ENCODE results near the gene QRICH2. TPM values are rescaled to one million over a fixed set of nuclear protein-coding genes. Genes with fewer than 3 reads are reported as not detected.

Gene QRICH2
- total and polyA plus RNA-seq, 10 of the 15 experiments (the other 5 are each of a cell fraction or from before 2014, with no cell fraction given): 0.04 to 0.72 (median 0.25) TPM

- TF ChIP-seq CTCF (IDR thresholded peaks at IDR 0.05 in 2 of 3, conservative IDR thresholded peaks at IDR 0.05 in 1 of 3; ENCODE audit: control insufficient read depth in 2 of 3, extremely low read depth in 1 of 3, insufficient read depth in 1 of 3, low read depth in 3 of 3, low read length in 3 of 3) (no peak), SPI1 (IDR thresholded peaks at IDR 0.05; ENCODE audit: borderline replicate concordance, insufficient read depth, low read depth, low read length) (no peak), NFYB (IDR thresholded peaks at IDR 0.05; ENCODE audit: insufficient read depth, low read depth, low read length) (no peak), LARP7 (IDR thresholded peaks at IDR 0.05) (no peak), ZBTB4 (CRISPR knock-in tag; IDR thresholded peaks at IDR 0.05) (no peak), CHD4 (IDR thresholded peaks at IDR 0.05) (no peak), YBX1 (IDR thresholded peaks at IDR 0.05) (no peak), SMAD1 (IDR thresholded peaks at IDR 0.05; ENCODE audit: low read depth, partially characterized antibody) (no peak), PBX3 (IDR thresholded peaks at IDR 0.05; ENCODE audit: insufficient replicate concordance, low read depth, low read length) (no peak), ZSCAN29 (IDR thresholded peaks at IDR 0.05) (no peak), BCLAF1 (IDR thresholded peaks at IDR 0.05) (no peak)
Observed at GRCh38 chr17:76281573-76282371, 26.3 kb downstream of the QRICH2 start (continued).
